GM20000 (cell line): ENCODE data around the gene ZNF362.

ENCODE experiments used
- DNase-seq: peaks from one replicate; pipeline ENCODE4 v3.0.0; 2012; ENCODE audit warnings: low spot score
- TF ChIP-seq, protein P1 (sequence below): IDR thresholded peaks from 2 replicates; pipeline ENCODE4 v1.5.1; 2012; ENCODE audit warnings: mild to moderate bottlenecking, control low read depth; ENCODE audit errors: extremely low read depth, missing control alignments

The ZNF362 gene

DNA sequence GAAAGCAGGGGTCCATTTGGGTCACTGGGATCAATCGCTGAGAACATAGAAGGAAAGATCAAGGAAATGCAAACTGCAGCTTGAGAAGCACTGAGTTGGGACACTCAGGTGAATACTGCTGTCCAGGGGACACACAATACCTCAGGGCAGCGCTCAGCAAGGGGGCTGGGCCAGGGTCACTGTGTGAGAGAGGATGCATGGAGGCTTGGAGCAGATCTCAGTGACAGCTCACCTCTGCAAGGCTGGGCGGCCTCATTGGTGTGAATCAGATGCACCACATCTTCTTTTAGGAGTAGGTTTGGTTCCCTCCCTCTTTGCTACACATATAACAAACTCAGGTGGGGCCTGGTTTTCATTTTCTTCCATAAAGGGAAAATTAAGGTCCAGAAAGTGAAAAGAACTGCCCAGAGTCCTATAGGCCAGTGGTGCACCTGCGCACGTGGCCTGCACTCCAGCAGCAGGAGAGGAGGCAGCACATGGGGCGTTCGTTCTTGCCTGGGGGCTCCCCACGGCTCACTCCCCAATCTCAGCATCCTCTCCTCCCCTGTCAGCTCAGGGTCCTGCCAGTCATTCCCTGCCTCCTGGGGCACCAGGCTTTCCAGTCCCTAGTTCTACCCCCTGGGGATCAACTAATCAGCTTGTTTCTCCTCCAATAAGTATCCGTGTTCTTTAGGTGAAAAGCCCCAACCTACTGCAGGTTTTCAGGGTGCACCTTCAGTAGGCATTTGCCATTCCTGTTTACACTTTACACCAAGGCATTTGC lies 63.1 kb downstream of the ZNF362 start:
- TF ChIP-seq, protein P1, sequence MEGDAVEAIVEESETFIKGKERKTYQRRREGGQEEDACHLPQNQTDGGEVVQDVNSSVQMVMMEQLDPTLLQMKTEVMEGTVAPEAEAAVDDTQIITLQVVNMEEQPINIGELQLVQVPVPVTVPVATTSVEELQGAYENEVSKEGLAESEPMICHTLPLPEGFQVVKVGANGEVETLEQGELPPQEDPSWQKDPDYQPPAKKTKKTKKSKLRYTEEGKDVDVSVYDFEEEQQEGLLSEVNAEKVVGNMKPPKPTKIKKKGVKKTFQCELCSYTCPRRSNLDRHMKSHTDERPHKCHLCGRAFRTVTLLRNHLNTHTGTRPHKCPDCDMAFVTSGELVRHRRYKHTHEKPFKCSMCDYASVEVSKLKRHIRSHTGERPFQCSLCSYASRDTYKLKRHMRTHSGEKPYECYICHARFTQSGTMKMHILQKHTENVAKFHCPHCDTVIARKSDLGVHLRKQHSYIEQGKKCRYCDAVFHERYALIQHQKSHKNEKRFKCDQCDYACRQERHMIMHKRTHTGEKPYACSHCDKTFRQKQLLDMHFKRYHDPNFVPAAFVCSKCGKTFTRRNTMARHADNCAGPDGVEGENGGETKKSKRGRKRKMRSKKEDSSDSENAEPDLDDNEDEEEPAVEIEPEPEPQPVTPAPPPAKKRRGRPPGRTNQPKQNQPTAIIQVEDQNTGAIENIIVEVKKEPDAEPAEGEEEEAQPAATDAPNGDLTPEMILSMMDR = no peak

DNA sequence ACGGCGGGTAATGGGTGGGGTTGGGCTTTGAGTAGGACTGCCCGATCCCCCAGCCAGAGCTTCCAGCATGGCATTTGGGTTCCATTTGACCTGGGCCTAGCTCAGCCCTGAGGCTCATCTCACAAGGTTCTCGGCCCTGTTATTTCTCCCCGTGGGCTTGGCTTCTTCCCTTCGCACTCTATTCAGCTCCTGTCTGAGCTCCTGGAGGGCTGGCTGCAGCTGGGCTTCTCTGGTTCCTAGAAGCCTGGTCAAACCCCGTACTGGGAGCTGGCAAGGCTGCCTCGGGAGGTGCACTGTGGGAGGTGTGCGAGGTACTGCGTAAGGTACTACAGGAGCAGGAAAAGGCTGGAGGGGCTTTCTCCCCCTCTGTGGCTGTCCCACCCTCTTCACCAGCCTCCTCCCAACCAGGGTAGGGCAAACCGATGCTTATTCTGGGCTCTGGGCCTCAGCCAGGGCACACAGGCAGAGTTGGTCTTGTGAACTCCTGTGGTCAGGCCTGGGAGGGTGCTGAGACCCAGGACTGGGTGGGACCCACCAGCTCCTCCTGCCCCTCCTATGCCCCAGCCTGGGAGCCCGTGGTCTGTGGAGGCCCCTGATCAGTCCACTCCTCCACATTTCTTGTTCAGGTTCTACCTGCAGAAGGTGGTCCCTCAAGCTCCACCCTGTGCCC lies 63.8 kb downstream of the ZNF362 start:
- DNase-seq = no peak
- TF ChIP-seq, protein P1 = no peak

More for the DNA sequence above, 63.1 kb downstream of the ZNF362 start:
- DNase-seq = no peak

DNA sequence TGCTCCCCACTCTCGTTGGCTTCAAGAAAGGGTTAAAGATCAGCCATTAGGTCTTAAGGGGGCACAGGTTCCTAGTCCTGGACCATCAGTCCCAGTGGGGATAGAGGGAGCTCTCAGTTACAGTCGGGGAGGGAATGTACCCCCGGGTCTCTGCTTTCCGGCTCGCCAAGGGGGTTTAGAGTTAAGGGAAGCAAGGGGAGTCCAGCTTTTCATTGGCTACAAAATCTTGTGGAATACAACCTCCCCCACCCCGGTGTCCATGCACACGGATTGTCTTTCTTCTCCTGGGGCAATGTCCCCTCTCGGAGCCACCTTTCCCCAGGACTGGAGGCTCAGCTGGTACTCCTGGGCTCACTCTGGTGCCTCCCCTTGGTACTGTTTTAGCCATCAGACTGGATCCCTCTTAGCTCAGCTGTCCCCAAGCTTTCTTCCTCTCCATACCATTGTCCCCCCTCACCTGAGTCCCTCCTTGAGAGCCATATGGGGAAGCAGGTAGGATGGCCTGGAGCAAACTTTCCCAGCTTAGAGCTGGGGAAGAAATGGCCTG lies 64.4 kb downstream of the ZNF362 start, which contains the start of gene A3GALT2:
Gene A3GALT2, minus strand, starts transcription at position 480 of the 547 bp plus-strand sequence. Its CDS starts 0 bp downstream, at position 480.
- no peak for DNase-seq
- TF ChIP-seq, protein P1 = no peak

DNA sequence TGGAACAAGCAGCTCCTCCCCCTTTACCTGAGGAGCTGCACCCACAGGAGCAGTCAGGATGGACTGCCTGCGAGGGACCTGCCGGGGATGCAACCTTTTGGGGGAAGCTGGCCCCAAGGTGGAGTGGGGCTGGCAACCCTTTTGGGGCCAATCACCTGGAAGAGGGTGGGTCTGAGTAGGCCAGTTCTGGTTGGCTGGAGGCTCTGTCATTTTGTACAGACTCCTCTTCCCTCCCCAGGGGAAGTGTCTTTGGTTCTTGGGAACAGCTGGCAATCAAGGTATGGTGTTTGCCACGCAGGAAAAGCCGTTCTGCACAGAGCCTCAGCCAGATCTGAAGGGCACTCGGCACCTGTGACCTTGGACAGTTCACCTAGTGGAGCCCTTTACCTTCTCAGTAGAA lies 64.9 kb downstream of the ZNF362 start:
- TF ChIP-seq, protein P1 = no peak
- no peak for DNase-seq

DNA sequence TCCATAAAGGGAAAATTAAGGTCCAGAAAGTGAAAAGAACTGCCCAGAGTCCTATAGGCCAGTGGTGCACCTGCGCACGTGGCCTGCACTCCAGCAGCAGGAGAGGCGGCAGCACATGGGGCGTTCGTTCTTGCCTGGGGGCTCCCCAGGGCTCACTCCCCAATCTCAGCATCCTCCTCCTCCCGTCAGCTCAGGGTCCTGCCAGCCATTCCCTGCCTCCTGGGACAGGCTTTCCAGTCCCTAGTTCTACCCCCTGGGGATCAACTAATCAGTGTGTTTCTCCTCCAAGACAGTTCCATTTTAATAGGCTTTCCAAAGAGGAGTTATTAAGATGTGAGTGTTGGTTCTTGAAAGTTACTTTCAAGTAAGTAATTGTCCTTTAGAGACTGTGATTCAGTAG lies 65.8 kb downstream of the ZNF362 start:
- DNase-seq = no peak
- TF ChIP-seq, protein P1 = no peak

DNA sequence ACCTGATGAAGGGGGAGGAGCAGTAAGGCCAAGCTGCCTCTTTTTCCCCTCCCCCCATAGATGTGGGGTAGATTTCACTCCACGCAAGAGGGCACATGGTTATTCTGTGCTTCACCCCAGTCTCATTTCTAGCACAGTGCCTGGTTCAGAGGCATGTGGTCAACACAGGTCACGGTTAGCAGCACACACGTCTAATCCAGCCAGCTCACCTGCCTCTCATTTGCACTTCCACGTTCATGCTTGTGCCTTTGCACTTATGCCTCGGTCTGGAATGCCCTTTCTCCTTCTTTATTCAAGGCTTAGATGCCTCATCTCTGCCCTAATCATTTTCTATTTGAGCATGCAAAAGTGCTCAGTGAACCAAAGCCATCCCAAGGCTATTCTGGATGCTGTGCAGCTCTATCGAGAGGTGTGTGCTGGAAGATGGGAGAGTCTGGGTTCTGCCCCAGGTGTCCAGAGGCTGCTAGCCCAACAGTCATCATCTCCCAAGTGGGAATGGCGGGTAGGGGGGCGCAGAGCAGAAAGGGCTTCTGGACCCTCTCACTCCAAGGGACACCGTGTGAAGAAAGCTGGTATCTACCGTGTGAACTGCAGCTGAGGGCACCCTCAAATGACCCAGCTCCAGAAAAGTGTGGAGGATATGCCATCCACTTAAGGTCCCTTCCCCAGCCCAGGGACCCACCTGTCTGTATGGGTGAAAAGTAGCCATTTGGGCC lies 66.7 kb downstream of the ZNF362 start:
- DNase-seq = no peak
- TF ChIP-seq, protein P1 = no peak
